Endothelial cell of umbilical vein (primary cell): Measurements from ENCODE around the gene SLC9A9. TPM values are rescaled to one million over a fixed set of nuclear protein-coding genes. Genes with fewer than 3 reads are reported as not detected.

ENCODE experiments used
- BruUV-seq: library from RNA; stranded (reverse); fragments of 400-500 nt; replicated peaks from 2 replicates; lab custom pipeline; 2021; lab: Mats Ljungman, UMichigan
- CTCF ChIA-PET: fragments of 300-600, 350-600 bp; sonication (Branson Sonifier 250); formaldehyde crosslinking; loops from one replicate; lab custom pipeline; 2021; ENCODE audit warnings: antibody characterized with exemption, inconsistent platforms; lab: Charles Lee
- POLR2A ChIA-PET: fragments of 300-600, 350-600 bp; sonication (Branson Sonifier 250); formaldehyde crosslinking; loops from one replicate; lab custom pipeline; 2021; ENCODE audit warnings: antibody characterized with exemption, inconsistent platforms; lab: Charles Lee
- DNase-seq: peaks from one replicate; pipeline ENCODE4 v3.0.0-alpha.2; 2011; ENCODE audit warnings: low read depth, low spot score
- FAIRE-seq: peaks from 2 replicates; lab custom pipeline; 2011; peaks lifted over from hg19 to GRCh38; lab: Jason Lieb, UNC
- H2AFZ ChIP-seq: 2 replicates; pipeline ENCODE4 v1.6.0; 2012; ENCODE audit warnings: low read depth, low read length, control low read depth, inconsistent platforms
- H3K27ac ChIP-seq: 2 replicates; pipeline ENCODE4 v1.5.1; 2011; ENCODE audit warnings: low read depth, mild to moderate bottlenecking, control low read depth, low read length, moderate library complexity; ENCODE audit not compliant: insufficient read depth
- H3K27me3 ChIP-seq, 2 experiments: 2 replicates each; pipeline versions ENCODE4 v1.6.0 to v1.6.1; 2011; ENCODE audit warnings: low read length in 2 of 2, mixed read lengths in 1 of 2; ENCODE audit not compliant: control insufficient read depth in 2 of 2, insufficient read depth in 2 of 2
- H3K36me3 ChIP-seq, 2 experiments: 2 replicates in 1 of 2; 3 replicates in 1 of 2; pipeline ENCODE4 v1.5.1; 2011; ENCODE audit warnings: low read length in 2 of 2, mild to moderate bottlenecking in 1 of 2, moderate library complexity in 1 of 2; ENCODE audit not compliant: control insufficient read depth in 2 of 2, insufficient read depth in 2 of 2; ENCODE audit errors: extremely low read depth in 1 of 2
- H3K4me1 ChIP-seq: 3 replicates; pipeline ENCODE4 v1.5.1; 2011; ENCODE audit warnings: mild to moderate bottlenecking, low read length; ENCODE audit not compliant: control insufficient read depth, insufficient read depth; ENCODE audit errors: extremely low read depth
- H3K4me2 ChIP-seq: 2 replicates; pipeline ENCODE4 v1.6.1; 2011; ENCODE audit warnings: low read length, control low read depth, mixed read lengths; ENCODE audit not compliant: insufficient read depth
- H3K4me3 ChIP-seq, 3 experiments: fragments of 200-600 bp in 1 of 3; sonication (generic), shearing (Covaris generic) in 1 of 3; replicated peaks in 1 of 3; 2 replicates each; pipeline ENCODE4 v1.5.1; 2011 to 2016; ENCODE audit warnings: control low read depth in 3 of 3, low read length in 3 of 3, mild to moderate bottlenecking in 2 of 3, inconsistent platforms in 1 of 3, low read depth in 1 of 3, moderate library complexity in 1 of 3; ENCODE audit not compliant: insufficient read depth in 1 of 3
- H3K79me2 ChIP-seq: 2 replicates; pipeline ENCODE4 v1.6.0; 2012; ENCODE audit warnings: low read length, inconsistent platforms; ENCODE audit not compliant: control insufficient read depth, insufficient read depth
- H3K9ac ChIP-seq: replicated peaks from 2 replicates; pipeline ENCODE3; 2011; ENCODE audit warnings: low read length, control low read depth; ENCODE audit not compliant: insufficient read depth; ENCODE audit errors: extremely low read depth
- H3K9me1 ChIP-seq: replicated peaks from 3 replicates; pipeline ENCODE4 v1.6.0; 2011; ENCODE audit warnings: mild to moderate bottlenecking, low read length; ENCODE audit not compliant: control insufficient read depth, insufficient read depth; ENCODE audit errors: extremely low read depth
- H3K9me3 ChIP-seq: replicated peaks from 2 replicates; pipeline ENCODE4 v1.5.1; 2012; ENCODE audit warnings: low read length, inconsistent platforms; ENCODE audit not compliant: control insufficient read depth, insufficient read depth
- H4K20me1 ChIP-seq: replicated peaks from 2 replicates; pipeline ENCODE3; 2011; ENCODE audit warnings: mild to moderate bottlenecking, low read length; ENCODE audit not compliant: control insufficient read depth, insufficient read depth; ENCODE audit errors: extremely low read depth
- EZH2 ChIP-seq: IDR thresholded peaks from 2 replicates; pipeline ENCODE4 v1.6.1; 2012; ENCODE audit warnings: borderline replicate concordance, low read depth, mild to moderate bottlenecking, moderate library complexity, low read length, inconsistent platforms; ENCODE audit not compliant: severe bottlenecking
- GATA2 ChIP-seq: IDR thresholded peaks from 2 replicates; pipeline ENCODE4 v1.7.0; 2011; ENCODE audit warnings: low read depth, mild to moderate bottlenecking, moderate library complexity, mixed read lengths, low read length; ENCODE audit not compliant: insufficient read length, insufficient read depth
- JUN ChIP-seq: IDR thresholded peaks from 2 replicates; pipeline ENCODE4 v1.6.1; 2011; ENCODE audit warnings: borderline replicate concordance, low read depth; ENCODE audit not compliant: insufficient read length, insufficient read depth
- MYC ChIP-seq: IDR thresholded peaks from one replicate; pipeline ENCODE4 v1.6.1; 2011; ENCODE audit warnings: mild to moderate bottlenecking, low read depth, low read length
- POLR2AphosphoS5 ChIP-seq: IDR thresholded peaks from 2 replicates; pipeline ENCODE4 v1.6.1; 2012; ENCODE audit warnings: low read depth, mild to moderate bottlenecking, control low read depth, low read length, moderate library complexity; ENCODE audit not compliant: insufficient read depth
- dilution Hi-C: fragments of 300-500 bp; cut with MboI; formaldehyde crosslinking; loops from one replicate; pipeline ENCODE4 v1.15.0; 2019; ENCODE audit warnings: low sequenced_read_pairs; ENCODE audit not compliant: extremely low pct_ligation_motif_present
- intact Hi-C: fragments of 100-400 bp; cut with micrococcal nuclease; formaldehyde crosslinking; loops from one replicate; pipeline ENCODE4 v1.10.0; 2022
- polyA plus RNA-seq, 4 experiments: library from polyadenylated mRNA; depleted of rRNA in 3 of 4; stranded (reverse) in 3 of 4; unstranded in 1 of 4; fragments of >200 nt; gene quantifications; 2 replicates each; pipeline versions ENCODE4 v1.2.1 to v1.2.3, GENCODE V29; 2011 to 2012; ENCODE audit warnings: missing spikeins in 1 of 4
- total RNA-seq: library from RNA; stranded (reverse); gene quantifications from 2 replicates; pipeline ENCODE4 v1.2.3, GENCODE V29; 2021
- TF ChIP-seq, protein P1 (sequence below), 2 donors: IDR thresholded peaks; 1 replicate in 1 of 2; 2 replicates in 1 of 2; pipeline ENCODE4 v1.5.1; 2011; ENCODE audit warnings: low read length in 2 of 2, mild to moderate bottlenecking in 2 of 2, moderate library complexity in 2 of 2, control low read depth in 1 of 2, inconsistent platforms in 1 of 2, low read depth in 1 of 2; ENCODE audit not compliant: insufficient read depth in 1 of 2; ENCODE audit errors: extremely low read depth in 1 of 2

SLC9A9 gene
- total and polyA plus RNA-seq, 2 donors (not counting 3 experiments of a cell fraction or from before 2014, with no cell fraction given): 1.5 to 1.8 TPM

DNA sequence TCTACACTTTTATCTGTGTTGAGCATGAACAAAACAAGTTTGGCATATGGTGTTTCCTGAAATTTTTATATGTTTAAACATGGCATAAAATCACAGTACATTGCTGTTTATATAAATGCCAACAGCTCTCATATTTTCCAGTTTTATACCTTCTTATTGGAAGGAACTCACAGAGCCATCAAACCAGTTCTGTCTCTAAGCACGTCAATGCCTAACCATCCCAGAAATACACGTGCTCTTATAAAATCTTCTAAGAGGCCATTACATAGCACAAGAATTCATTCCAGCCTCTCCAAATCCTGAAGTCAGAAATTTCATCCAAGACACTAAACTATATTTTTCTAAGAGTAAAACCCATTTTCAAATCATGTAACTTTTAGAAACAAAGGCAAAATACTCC, 20.8 kb downstream of the SLC9A9 start:
- Histone ChIP-seq H3K4me2 (no peak overlapping the region), H3K27ac (no peak overlapping the region), H3K4me3 (no peak overlapping the region), H2AFZ (no peak overlapping the region), H3K27me3 (no peaks in the 10 kb centered on the region), H3K79me2 (no peaks in the 10 kb centered on the region), H3K9me3 (no peaks in the 10 kb centered on the region), H3K4me1 (peaks cover 24% of the 10 kb centered on the region), H4K20me1 (no peaks in the 10 kb centered on the region), H3K36me3 (no peaks in the 10 kb centered on the region), H3K9me1 (no peaks in the 10 kb centered on the region), H3K9ac (no peak overlapping the region)
- dilution Hi-C loops (no loop called here), intact Hi-C loops (no loop called here)
- no peak for DNase-seq
- ChIA-PET CTCF (no interaction called here), POLR2A (no interaction called here)
- FAIRE-seq: no peak
- no peak for TF ChIP-seq MYC
- no peak for TF ChIP-seq JUN
- TF ChIP-seq EZH2: no peak
- no peak for TF ChIP-seq GATA2
- TF ChIP-seq POLR2AphosphoS5: no peak
- TF ChIP-seq, protein P1, sequence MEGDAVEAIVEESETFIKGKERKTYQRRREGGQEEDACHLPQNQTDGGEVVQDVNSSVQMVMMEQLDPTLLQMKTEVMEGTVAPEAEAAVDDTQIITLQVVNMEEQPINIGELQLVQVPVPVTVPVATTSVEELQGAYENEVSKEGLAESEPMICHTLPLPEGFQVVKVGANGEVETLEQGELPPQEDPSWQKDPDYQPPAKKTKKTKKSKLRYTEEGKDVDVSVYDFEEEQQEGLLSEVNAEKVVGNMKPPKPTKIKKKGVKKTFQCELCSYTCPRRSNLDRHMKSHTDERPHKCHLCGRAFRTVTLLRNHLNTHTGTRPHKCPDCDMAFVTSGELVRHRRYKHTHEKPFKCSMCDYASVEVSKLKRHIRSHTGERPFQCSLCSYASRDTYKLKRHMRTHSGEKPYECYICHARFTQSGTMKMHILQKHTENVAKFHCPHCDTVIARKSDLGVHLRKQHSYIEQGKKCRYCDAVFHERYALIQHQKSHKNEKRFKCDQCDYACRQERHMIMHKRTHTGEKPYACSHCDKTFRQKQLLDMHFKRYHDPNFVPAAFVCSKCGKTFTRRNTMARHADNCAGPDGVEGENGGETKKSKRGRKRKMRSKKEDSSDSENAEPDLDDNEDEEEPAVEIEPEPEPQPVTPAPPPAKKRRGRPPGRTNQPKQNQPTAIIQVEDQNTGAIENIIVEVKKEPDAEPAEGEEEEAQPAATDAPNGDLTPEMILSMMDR (IDR thresholded peaks at IDR 0.05; ENCODE audit: extremely low read depth in 1 of 2, insufficient read depth in 1 of 2, low read depth in 1 of 2, low read length in 2 of 2): no peak
- no TSS peak for BruUV-seq
